Neural cell (in vitro differentiated cells): ENCODE measurements around the gene CPM.
"Not testable (repeated sequence)": the region's sequence is repeated elsewhere in the genome, so short reads cannot be mapped to it uniquely, and the experiment has no call there.

Source experiments
- CTCF ChIP-seq: fragments of 450-650 bp; IDR thresholded peaks from 2 replicates; pipeline ENCODE4 v1.5.1; 2014; ENCODE audit warnings: antibody characterized with exemption, mild to moderate bottlenecking, moderate library complexity; ENCODE audit not compliant: poor library complexity, severe bottlenecking
- POLR2AphosphoS5 ChIP-seq: IDR thresholded peaks from 2 replicates; pipeline ENCODE4 v1.6.1; 2012
- RAD21 ChIP-seq: fragments of 450-650 bp; conservative IDR thresholded peaks from 2 replicates; pipeline ENCODE4 v1.6.1; 2014; ENCODE audit warnings: antibody characterized with exemption, mild to moderate bottlenecking, moderate library complexity
- SMC3 ChIP-seq: fragments of 450-650 bp; conservative IDR thresholded peaks from 2 replicates; pipeline ENCODE4 v1.6.1; 2014; ENCODE audit warnings: antibody characterized with exemption, mild to moderate bottlenecking, moderate library complexity; ENCODE audit not compliant: poor library complexity
- TAF1 ChIP-seq: IDR thresholded peaks from 2 replicates; pipeline ENCODE4 v1.6.1; 2012; ENCODE audit warnings: low read depth

GRCh38 chr12:68819481-68819880 lies 113.5 kb downstream of the CPM start:
- TF ChIP-seq POLR2AphosphoS5, CTCF, SMC3, TAF1, RAD21: not testable (repeated sequence)
